ENCODE measurements around the gene SLC39A12.

The SLC39A12 gene

GRCh38 chr10:18068401-18068800 is 116.7 kb downstream of the SLC39A12 start:
- no peak overlapping the region for H3K27ac ChIP-seq
- no peak for TF ChIP-seq CTCF (conservative IDR thresholded peaks at IDR 0.05)

GRCh38 chr10:18071591-18071990 is 119.9 kb downstream of the SLC39A12 start:
- H3K27ac ChIP-seq, result no peak overlapping the region
- no peak for TF ChIP-seq CTCF (conservative IDR thresholded peaks at IDR 0.05)

GRCh38 chr10:18073314-18073713 is 121.6 kb downstream of the SLC39A12 start:
- no peak overlapping the region for H3K27ac ChIP-seq
- no peak for TF ChIP-seq CTCF (conservative IDR thresholded peaks at IDR 0.05)

GRCh38 chr10:18075881-18076280 is 124.2 kb downstream of the SLC39A12 start:
- no peak for TF ChIP-seq CTCF (conservative IDR thresholded peaks at IDR 0.05)
- H3K27ac ChIP-seq, result no peak overlapping the region

GRCh38 chr10:18079665-18080295 is 128.1 kb downstream of the SLC39A12 start:
- H3K27ac ChIP-seq, result no peak overlapping the region
- no peak for TF ChIP-seq CTCF (conservative IDR thresholded peaks at IDR 0.05)

- no peak for TF ChIP-seq CTCF (conservative IDR thresholded peaks at IDR 0.05)
- H3K27ac ChIP-seq, result no peak overlapping the region
Observed at GRCh38 chr10:18082381-18082780, 130.7 kb downstream of the SLC39A12 start.

GRCh38 chr10:18085855-18086254 is 134.1 kb downstream of the SLC39A12 start:
- H3K27ac ChIP-seq, result no peak overlapping the region
- TF ChIP-seq CTCF (conservative IDR thresholded peaks at IDR 0.05), result no peak
